T-helper 22 cell (primary cell): Measurements from ENCODE around the gene XXYLT1.

ENCODE experiments used
- DNase-seq: peaks from one replicate; pipeline ENCODE4 v3.0.0-alpha.2; 2020; ENCODE audit warnings: low read depth

The XXYLT1 gene

GRCh38 chr3:195129644-195130492, 141.1 kb downstream of the XXYLT1 start:
- no peak for DNase-seq

GRCh38 chr3:195129072-195129643, 141.8 kb downstream of the XXYLT1 start:
- no peak for DNase-seq

- no peak for DNase-seq
Measured at GRCh38 chr3:195128255-195129071, 142.5 kb downstream of the XXYLT1 start.

- no peak for DNase-seq
Measured at GRCh38 chr3:195126056-195126605, 144.8 kb downstream of the XXYLT1 start.

DNA sequence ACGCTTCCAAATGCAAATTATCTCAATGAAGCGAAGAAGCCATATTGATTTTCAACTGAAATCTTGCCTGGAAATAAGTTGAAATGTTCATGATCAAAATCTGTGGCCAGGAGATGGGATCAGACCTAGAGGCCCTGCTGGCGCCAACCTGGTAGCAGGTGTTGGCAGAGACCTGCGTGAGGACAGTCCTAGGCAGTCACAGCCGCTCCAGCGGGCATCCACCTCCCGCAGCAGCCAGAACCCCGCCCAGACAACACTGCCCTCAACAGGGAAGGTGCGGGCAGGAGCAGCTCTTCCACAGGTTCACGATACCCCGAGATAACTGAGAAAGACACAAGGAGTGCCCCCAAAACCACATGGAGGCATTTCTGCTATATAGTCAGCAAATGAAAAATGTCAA, 145.3 kb downstream of the XXYLT1 start:
- no peak for DNase-seq

GRCh38 chr3:195124378-195124992, 146.5 kb downstream of the XXYLT1 start:
- DNase-seq, result no peak

DNA sequence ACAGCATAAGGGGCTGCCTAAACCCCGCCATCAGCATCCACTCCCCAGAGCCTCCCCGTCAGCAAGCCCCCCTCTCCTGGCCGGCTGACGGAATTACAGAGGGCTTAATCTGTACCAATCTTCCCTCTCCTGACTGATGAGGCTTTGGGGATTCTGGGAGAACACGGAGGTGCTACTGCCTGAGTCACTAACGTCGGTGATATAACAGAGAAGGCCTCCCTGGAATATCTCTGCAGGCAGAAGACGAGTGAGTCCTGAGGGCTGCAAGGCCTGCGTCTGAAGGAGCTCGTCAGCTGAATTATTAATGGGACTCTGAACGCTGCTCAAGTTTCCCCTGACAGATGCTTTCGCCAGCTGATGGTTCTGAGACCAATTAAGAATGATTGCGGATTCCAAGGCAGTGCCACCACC, 147.7 kb downstream of the XXYLT1 start:
- no peak for DNase-seq

DNA sequence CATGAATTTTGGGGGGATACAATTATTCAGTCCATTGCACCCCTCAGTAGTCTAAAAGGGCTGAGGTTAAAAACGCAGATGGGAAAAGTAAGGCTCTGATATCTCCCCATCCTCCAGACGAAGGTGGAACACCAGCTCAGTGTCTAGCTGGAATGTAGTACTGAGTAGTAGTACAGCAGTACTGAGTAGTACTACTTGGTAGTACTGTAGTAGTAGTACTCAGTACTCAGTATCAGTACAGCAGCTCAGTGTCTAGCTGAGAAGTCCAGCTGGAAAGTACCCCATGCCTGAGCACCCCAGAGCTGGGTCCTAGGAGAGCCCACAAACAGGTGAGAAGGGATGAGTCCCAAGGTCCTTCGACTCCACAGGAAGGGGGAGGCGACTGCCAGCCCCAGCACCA, 148.7 kb downstream of the XXYLT1 start:
- no peak for DNase-seq

- no peak for DNase-seq
Measured at GRCh38 chr3:195120267-195120601, 150.7 kb downstream of the XXYLT1 start.

DNA sequence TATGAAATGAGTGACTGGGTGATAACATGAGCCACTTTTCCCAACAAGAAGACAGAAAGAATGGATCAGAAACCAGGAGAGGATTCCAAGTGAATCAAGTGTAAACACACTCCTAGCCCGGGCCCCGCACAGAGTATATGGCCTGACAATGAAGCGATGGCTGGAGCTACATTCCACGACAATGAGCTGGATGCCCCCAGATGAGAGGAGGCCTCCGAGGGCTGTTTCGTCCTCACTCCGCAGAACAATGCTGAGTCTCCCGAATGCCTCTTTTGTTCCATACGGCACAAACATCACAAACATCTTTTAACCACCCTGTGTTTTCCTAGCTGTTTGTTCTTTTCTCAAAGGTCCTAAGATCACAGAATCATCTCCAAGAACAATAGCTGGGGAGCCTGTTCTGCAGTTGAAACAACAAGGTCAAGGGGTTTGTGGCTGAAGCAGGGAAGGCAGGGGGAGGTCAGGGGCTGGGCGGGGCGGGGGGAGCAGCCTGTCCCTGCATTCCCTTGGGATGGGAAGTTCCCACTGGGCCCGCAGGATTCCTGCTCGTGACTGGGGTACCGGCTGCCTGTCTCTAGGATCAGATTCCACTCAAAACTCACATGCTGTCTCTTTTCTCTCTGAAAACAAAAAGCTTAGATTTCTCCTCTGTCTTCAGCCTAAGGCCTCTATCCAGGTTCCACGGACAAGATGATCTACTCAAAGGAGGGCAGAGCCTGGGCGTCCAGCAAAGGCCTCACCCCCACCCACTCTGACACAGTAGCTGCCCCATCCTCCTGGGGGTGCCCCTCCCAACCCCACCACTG, 151.3 kb downstream of the XXYLT1 start:
- no peak for DNase-seq

GRCh38 chr3:195118671-195119070, 152.3 kb downstream of the XXYLT1 start:
- DNase-seq, result no peak

GRCh38 chr3:195117978-195118581, 152.9 kb downstream of the XXYLT1 start:
- DNase-seq, result no peak

DNA sequence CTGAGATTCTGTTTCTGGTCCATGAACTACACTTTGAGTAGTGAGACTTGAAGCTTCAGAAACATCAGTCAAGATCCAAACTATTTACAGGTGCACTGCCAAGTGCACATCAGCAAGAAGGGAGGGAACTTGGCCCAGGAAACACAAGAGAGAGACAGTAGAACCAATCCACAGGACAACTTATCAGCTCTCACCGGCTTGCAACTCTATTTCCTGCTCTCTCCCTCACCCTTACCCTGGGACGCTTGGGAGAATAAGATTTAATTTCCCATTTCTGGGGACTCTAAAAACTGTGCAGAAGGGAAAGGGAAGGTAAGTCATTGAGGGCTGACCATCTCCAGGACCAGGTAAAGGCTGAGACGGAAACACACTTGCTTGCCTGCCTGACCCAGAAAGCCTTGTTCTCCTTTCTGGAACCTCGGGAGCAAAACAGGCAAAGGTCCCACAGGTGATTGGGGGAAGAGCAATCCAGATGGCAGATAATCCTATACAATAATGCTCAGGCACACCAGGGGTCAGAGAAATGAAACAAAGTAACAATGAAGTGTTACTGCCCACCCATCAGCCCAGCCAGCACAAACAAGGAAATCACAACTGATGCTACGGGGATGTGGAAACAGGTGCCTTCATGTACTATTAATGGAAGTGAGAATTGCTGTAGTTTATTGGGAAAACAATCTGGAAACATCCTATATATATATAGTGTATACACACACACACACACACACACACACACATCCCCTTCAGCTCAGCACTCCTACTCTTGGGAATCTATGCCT, 154.4 kb downstream of the XXYLT1 start:
- no peak for DNase-seq

GRCh38 chr3:195115600-195116406, 155.2 kb downstream of the XXYLT1 start:
- no peak for DNase-seq

DNA sequence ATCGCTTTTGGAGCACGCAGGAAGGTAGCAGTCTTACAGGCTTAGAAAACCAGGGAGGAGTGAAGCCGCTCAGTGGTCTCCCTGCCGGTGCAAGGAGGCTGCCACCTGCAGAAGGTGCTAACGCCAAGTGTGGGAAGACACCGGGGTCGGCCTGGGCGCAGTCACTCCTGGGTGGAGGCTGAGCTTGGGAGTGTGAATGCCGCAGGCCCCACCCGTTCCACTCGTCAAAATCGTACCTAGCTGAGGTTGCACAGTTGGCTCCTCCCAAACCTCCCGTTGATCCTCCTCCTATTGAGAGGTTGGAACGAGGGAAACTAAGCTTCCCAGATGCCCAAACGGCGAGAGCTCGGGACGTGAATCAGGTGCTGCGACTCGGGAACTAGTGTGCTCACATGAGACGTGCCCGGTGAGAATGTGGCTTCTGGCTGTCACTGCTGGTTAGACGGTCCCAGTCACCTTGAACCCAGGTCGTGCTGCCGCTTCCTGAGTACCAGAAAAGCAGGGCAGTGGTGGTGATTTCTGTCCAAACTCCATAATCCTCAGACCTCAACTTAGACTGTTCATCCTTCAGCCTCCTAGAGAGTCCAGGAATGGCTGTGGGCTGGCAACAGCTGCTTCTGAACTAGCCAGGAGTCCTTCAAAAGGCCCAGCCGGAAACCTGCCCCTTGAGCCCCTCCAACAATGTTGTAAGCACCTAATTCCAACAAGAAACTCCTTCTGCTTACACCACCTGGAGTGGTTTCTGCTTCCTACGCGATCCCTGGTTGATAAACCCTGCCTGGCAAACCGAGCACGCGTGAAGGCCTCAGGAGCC, 156.0 kb downstream of the XXYLT1 start:
- no peak for DNase-seq

- no peak for DNase-seq
Measured at GRCh38 chr3:195113536-195114425, 157.2 kb downstream of the XXYLT1 start.

- no peak for DNase-seq
Measured at GRCh38 chr3:195113048-195113447, 157.9 kb downstream of the XXYLT1 start.
